GM12878 (cell line): Measurements from ENCODE around the gene RPL31. TPM values are rescaled to one million over a fixed set of nuclear protein-coding genes. Genes with fewer than 3 reads are reported as not detected.

Experiments used
- BMI1 ChIP-seq: fragments of 450-650 bp; IDR thresholded peaks from 2 replicates; pipeline ENCODE4 v1.6.1; 2016; ENCODE audit warnings: mild to moderate bottlenecking, moderate library complexity, borderline replicate concordance
- BRCA1 ChIP-seq: IDR thresholded peaks from 2 replicates; pipeline ENCODE4 v1.6.1; 2011; ENCODE audit warnings: low read depth, low read length, improper control_type of control experiment
- CBFB ChIP-seq: IDR thresholded peaks from 2 replicates; pipeline ENCODE4 v1.6.1; 2016; ENCODE audit warnings: antibody characterized with exemption, low read depth
- FOXM1 ChIP-seq: IDR thresholded peaks from 2 replicates; pipeline ENCODE4 v1.6.1; 2012; ENCODE audit warnings: low read depth, mild to moderate bottlenecking, inconsistent platforms, low read length, moderate library complexity
- IKZF1 ChIP-seq: fragments of 450-650 bp; conservative IDR thresholded peaks from 2 replicates; pipeline ENCODE4 v1.6.1; 2017; ENCODE audit warnings: antibody characterized with exemption, mild to moderate bottlenecking
- KDM1A ChIP-seq: fragments of 200-600 bp; sonication (generic); IDR thresholded peaks from 2 replicates; pipeline ENCODE4 v1.6.1; 2016; ENCODE audit warnings: borderline replicate concordance
- MXI1 ChIP-seq: fragments of 150-350 bp; IDR thresholded peaks from 2 replicates; pipeline ENCODE4 v1.6.1; 2011; ENCODE audit warnings: low read depth, mild to moderate bottlenecking, inconsistent platforms, low read length, improper control_type of control experiment
- PBX3 ChIP-seq: IDR thresholded peaks from 2 replicates; pipeline ENCODE4 v1.6.1; 2011; ENCODE audit warnings: mild to moderate bottlenecking, low read depth, low read length, moderate library complexity; ENCODE audit not compliant: insufficient replicate concordance
- RAD51 ChIP-seq: fragments of 450-650 bp; IDR thresholded peaks from 2 replicates; pipeline ENCODE4 v1.6.1; 2016; ENCODE audit warnings: moderate library complexity, mild to moderate bottlenecking, inconsistent platforms
- RELA ChIP-seq: fragments of 450-650 bp; IDR thresholded peaks from 2 replicates; pipeline ENCODE4 v1.8.0; 2014; ENCODE audit warnings: borderline replicate concordance; ENCODE audit not compliant: partially characterized antibody
- SRF ChIP-seq, 2 experiments: IDR thresholded peaks; 2 replicates each; pipeline ENCODE4 v1.6.1; 2011; ENCODE audit warnings: low read depth in 2 of 2, low read length in 2 of 2, mild to moderate bottlenecking in 1 of 2, moderate library complexity in 1 of 2
- TAF1 ChIP-seq: IDR thresholded peaks from 2 replicates; pipeline ENCODE4 v1.6.1; 2011; ENCODE audit warnings: mild to moderate bottlenecking, low read depth, low read length, borderline replicate concordance
- polyA plus RNA-seq, 11 experiments: library from polyadenylated mRNA; depleted of rRNA in 4 of 11; unstranded in 6 of 11; stranded (reverse) in 5 of 11; fragments of >200 nt; fragmentation: Nextera tagmentation in 4 of 11; fragmentation: Illumina TruSeq in 1 of 11; extraction: Ambion mirVana in 4 of 11; extraction: Trizol in 1 of 11; gene quantifications; 1 replicate in 1 of 11; 2 replicates in 10 of 11; pipeline versions ENCODE4 v1.2.1 to v1.2.3, GENCODE V29; 2011 to 2016; ENCODE audit warnings: inconsistent platforms in 2 of 11, missing spikeins in 2 of 11, low read depth in 1 of 11
- total RNA-seq, 4 experiments: library from RNA; depleted of rRNA in 3 of 4; stranded (reverse); fragments of >200 nt in 3 of 4; fragmentation: Illumina TruSeq in 1 of 4; extraction: Trizol in 1 of 4; gene quantifications; 2 replicates each; pipeline versions ENCODE4 v1.2.1 to v1.2.3, GENCODE V29; 2013 to 2021
- TF ChIP-seq, protein P1 (sequence below): fragments of 450-650 bp; conservative IDR thresholded peaks from 2 replicates; pipeline ENCODE4 v1.6.1; 2017; ENCODE audit warnings: mild to moderate bottlenecking, moderate library complexity
- TF ChIP-seq, protein P2 (sequence below): fragments of 450-650 bp; IDR thresholded peaks from 2 replicates; pipeline ENCODE4 v1.6.1; 2017; ENCODE audit warnings: borderline replicate concordance

RPL31 gene
- total and polyA plus RNA-seq, 10 of the 15 experiments (the other 5 are each of a cell fraction or from before 2014, with no cell fraction given), result 1,643 to 8,551 (median 2,208) TPM

DNA sequence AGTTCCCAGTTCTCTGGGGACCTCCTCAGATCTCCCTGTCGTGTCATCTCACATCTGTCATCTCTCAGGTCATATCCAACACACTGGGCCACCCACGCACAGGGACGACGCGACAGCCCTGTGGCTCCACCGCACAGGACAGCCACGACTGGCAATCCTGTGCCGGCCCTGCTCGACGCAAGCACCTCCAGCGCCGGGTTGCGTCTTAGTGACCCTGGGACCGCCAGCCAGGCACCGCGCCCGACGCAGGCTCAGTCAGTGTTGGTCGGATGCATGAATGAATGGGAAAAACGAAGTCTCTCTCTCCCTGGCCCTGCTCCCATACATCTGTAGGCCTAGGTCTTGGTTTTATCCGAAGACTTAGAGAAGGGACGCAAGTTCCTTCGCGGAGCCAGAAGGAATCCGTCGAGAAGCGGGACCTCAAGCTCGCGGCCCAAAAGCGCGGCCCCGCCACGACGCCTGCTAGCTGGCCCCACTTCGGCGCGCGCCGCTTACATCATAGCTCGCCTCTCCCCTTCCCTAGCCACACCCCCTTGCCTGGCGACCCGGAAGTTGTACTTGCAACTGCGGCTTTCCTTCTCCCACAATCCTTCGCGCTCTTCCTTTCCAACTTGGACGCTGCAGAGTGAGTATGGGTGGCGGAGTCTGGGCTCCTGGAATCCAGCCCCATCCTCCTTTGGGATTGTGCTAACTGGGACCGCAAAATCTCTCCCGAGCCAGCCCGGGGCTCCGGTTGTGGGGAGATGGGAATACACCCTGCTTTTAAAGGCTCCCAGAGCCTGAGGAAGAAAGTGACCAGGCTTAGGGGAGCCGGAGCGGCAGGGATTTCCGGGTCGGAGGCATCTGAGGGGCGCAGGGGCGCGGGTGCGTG, at the start of gene RPL31 (continued):
- TF ChIP-seq, protein P1, sequence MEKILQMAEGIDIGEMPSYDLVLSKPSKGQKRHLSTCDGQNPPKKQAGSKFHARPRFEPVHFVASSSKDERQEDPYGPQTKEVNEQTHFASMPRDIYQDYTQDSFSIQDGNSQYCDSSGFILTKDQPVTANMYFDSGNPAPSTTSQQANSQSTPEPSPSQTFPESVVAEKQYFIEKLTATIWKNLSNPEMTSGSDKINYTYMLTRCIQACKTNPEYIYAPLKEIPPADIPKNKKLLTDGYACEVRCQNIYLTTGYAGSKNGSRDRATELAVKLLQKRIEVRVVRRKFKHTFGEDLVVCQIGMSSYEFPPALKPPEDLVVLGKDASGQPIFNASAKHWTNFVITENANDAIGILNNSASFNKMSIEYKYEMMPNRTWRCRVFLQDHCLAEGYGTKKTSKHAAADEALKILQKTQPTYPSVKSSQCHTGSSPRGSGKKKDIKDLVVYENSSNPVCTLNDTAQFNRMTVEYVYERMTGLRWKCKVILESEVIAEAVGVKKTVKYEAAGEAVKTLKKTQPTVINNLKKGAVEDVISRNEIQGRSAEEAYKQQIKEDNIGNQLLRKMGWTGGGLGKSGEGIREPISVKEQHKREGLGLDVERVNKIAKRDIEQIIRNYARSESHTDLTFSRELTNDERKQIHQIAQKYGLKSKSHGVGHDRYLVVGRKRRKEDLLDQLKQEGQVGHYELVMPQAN, result peak; percentile 61
- TF ChIP-seq RAD51 (no peak), FOXM1 (peak; percentile 80), CBFB (peak; percentile 96), BMI1 (no peak), PBX3 (no peak), SRF (IDR thresholded peaks at IDR 0.05; ENCODE audit: low read depth in 2 of 2, low read length in 2 of 2) (peak in 1 of 2 experiments; percentile 77; a peak in 1 of 4 replicates), IKZF1 (peak; percentile 90), MXI1 (peak; percentile 67), RELA (peak; percentile 9), BRCA1 (no peak), TAF1 (peak; percentile 100), KDM1A (no peak)
- TF ChIP-seq, protein P2, sequence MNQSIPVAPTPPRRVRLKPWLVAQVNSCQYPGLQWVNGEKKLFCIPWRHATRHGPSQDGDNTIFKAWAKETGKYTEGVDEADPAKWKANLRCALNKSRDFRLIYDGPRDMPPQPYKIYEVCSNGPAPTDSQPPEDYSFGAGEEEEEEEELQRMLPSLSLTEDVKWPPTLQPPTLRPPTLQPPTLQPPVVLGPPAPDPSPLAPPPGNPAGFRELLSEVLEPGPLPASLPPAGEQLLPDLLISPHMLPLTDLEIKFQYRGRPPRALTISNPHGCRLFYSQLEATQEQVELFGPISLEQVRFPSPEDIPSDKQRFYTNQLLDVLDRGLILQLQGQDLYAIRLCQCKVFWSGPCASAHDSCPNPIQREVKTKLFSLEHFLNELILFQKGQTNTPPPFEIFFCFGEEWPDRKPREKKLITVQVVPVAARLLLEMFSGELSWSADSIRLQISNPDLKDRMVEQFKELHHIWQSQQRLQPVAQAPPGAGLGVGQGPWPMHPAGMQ, result no peak
- TF ChIP-seq, all 136 proteins: peak for 75
